Activated gamma-delta T cell (primary cell): ENCODE data around the gene CPE.
"Not testable (repeated sequence)": the region's sequence is repeated elsewhere in the genome, so short reads cannot be mapped to it uniquely, and the experiment has no call there.

Source experiments
- DNase-seq: peaks from one replicate; lab custom pipeline; 2025; lab: John Stamatoyannopoulos, UW

The CPE gene

GRCh38 chr4:165404080-165404479, 25.3 kb downstream of the CPE start:
- DNase-seq: no peak

- no peak for DNase-seq
Observed at GRCh38 chr4:165404696-165405095, 25.9 kb downstream of the CPE start.

- DNase-seq: no peak
Observed at GRCh38 chr4:165410214-165410613, 31.4 kb downstream of the CPE start.

- DNase-seq: no peak
Observed at GRCh38 chr4:165415910-165416309, 37.1 kb downstream of the CPE start.

- no peak for DNase-seq
Observed at GRCh38 chr4:165418073-165418472, 39.3 kb downstream of the CPE start.

- no peak for DNase-seq
Observed at GRCh38 chr4:165425629-165426028, 46.8 kb downstream of the CPE start.

- DNase-seq: no peak
Observed at GRCh38 chr4:165426331-165426730, 47.5 kb downstream of the CPE start.

- no peak for DNase-seq
Observed at GRCh38 chr4:165426823-165427222, 48.0 kb downstream of the CPE start.

GRCh38 chr4:165428957-165429356, 50.1 kb downstream of the CPE start:
- no peak for DNase-seq

GRCh38 chr4:165433529-165433928, 54.7 kb downstream of the CPE start:
- no peak for DNase-seq

- DNase-seq: no peak
Observed at GRCh38 chr4:165437691-165438090, 58.9 kb downstream of the CPE start.

- no peak for DNase-seq
Observed at GRCh38 chr4:165439344-165439743, 60.5 kb downstream of the CPE start.

- no peak for DNase-seq
Observed at GRCh38 chr4:165439981-165440380, 61.2 kb downstream of the CPE start.

- DNase-seq: no peak
Observed at GRCh38 chr4:165440415-165441158, 61.8 kb downstream of the CPE start.

GRCh38 chr4:165443276-165443675, 64.5 kb downstream of the CPE start:
- DNase-seq: no peak

- DNase-seq: no peak
Observed at GRCh38 chr4:165448700-165449099, 69.9 kb downstream of the CPE start.

GRCh38 chr4:165449333-165449732, 70.5 kb downstream of the CPE start:
- no peak for DNase-seq

GRCh38 chr4:165450871-165451270, 72.1 kb downstream of the CPE start:
- DNase-seq: no peak

GRCh38 chr4:165453140-165453539, 74.3 kb downstream of the CPE start:
- DNase-seq: not testable (repeated sequence)

- no peak for DNase-seq
Observed at GRCh38 chr4:165454426-165454825, 75.6 kb downstream of the CPE start.

GRCh38 chr4:165457793-165458192, 79.0 kb downstream of the CPE start:
- no peak for DNase-seq

- no peak for DNase-seq
Observed at GRCh38 chr4:165458471-165458870, 79.7 kb downstream of the CPE start.

GRCh38 chr4:165461159-165461821, 82.5 kb downstream of the CPE start:
- DNase-seq: no peak

GRCh38 chr4:165462009-165462408, 83.2 kb downstream of the CPE start:
- DNase-seq: no peak
